GM18873 (cell line): ENCODE results near the gene PKP1.

Experiments used
- ATAC-seq: cut with Tn5 transposase; IDR thresholded peaks from one replicate; pipeline ENCODE4 v1.9.1; 2021; ENCODE audit warnings: mild to moderate bottlenecking, moderate library complexity, moderate number of reproducible peaks; ENCODE audit not compliant: unreplicated experiment, low FRiP score

PKP1 gene

DNA sequence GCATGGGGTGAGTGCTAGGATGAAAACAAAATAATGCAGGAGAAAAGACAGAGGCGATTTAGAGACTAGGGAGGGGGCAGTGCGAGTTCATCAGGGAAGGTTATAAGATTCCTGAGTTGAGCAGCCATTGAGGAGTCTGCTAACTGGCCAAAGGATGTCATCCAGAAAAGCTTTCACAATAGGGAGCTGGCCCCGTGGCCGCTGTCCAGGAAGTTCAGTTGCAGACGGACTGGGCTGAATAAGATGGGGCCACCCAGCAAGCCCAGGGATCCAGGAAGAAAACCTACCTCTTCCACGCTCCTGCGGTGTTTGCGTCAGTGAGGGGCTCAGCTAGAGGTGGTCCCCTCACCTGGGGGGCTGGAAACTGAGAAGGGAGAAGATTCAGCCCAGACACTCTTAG, 4.0 kb upstream of the PKP1 start:
- ATAC-seq = no peak

GRCh38 chr1:201280884-201281283, 2.4 kb upstream of the PKP1 start:
- ATAC-seq = no peak

DNA sequence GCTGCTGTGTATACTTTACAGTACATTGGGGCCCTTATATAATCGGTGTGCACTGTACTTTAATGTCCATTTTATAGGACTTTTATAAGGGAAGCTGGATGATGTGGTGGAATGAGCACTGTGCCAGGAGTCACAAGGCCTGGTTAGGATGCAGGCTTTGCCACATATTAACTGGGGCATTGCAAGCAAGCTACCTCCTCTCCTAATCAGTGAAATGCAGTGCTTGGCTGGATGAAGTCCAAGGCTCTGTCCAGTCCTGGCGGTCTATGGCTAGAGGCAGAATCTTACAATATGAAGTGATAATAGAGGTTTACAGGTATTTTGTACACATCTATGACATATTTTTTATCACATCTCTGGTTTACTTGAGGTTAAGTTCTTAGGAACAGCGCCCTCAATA, 1.7 kb upstream of the PKP1 start:
- ATAC-seq = no peak

DNA sequence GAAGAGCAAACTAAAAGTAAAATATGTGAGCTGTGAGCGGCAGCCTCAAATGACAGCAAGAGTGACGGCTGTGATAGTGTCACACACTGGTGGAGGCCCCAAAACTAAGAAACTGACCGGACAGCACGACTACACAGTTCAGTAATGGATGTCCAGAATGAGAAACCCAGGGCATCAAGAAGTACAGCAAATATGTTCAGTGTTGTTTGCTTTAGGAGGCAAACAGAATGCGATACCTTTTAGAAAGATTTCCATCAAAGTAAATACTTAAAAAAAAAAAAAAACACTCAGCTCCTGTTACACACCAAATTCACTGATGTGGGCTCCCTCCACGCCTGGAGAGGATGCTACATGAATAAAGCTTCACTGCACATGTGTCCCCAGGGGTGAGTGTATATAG, 1.1 kb upstream of the PKP1 start:
- ATAC-seq = no peak

DNA sequence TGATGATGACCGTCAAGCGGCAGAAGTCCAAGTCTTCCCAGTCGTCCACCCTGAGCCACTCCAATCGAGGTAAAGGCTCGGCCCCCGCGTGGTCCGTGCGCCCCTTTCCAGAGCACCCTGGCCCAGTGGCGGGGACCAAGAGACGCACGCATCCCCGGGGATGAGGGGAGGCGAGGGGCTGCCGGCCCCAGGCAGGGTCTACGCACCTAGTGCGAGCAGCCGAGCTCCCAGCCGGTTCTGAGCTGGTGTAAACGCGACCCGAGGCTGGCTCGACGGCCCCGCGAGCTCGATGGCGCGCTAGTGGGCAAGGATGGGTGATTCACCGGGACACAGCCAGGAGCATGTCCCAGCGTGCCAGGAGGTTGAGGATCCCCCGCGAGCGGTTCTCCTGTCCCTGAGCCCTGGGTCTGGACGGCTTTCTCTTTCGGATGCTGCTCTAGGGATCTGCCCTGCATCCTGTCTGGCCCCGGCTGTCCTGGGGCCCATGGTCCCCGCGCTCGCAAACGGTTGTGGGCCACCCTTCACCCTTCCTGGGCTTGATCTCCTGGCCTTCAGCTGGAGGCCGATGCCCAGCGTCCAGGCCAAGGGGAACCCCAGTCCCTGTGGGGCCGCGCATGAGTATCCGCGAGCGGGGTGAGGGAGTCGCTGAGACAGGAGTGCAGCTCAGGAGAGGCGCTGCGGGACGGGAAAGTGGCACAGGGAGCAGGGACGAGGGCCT, 689 bp downstream of the PKP1 start:
- no peak for ATAC-seq

DNA sequence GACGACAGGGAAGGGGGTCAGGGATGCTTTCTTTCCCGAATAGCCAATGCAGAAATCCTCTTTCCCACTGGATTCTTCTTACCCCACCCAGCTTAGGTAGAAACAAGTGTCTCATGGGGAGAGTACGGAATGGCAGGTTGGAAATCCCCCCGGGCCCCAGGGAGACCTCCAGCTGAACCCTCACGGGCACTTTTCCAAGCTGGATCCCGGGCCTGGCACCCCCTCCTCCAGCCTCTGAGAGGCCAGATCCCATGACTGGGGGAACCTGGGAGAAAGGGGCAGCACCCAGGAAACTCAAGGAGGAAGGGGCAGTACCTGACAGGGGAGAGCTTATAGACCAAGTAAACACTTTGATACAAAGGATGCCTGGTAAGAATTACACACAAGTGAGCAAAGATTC, 1.3 kb downstream of the PKP1 start:
- no peak for ATAC-seq

DNA sequence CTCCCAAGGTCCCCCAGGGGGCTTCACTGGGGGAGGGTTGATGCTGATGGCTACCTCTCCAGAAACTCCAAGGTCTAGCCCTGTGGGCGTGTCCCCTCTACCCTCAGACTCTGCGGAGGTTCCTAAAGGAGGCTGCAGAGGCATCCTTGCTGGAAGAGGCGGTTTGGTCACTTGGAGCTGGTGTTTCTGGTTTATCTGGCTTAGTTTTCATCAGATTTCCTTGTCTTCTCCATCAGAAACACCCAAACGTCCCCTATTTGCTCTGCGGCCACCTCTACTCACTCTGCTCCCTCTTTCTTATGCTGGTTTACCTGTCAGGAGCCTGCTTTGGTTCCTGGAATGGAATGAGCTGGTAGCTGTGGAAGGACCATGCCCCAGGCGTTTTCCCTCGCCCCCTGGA, 2.5 kb downstream of the PKP1 start:
- no peak for ATAC-seq

- ATAC-seq = no peak
Measured at GRCh38 chr1:201286445-201286844, 3.1 kb downstream of the PKP1 start.

- ATAC-seq = no peak
Measured at GRCh38 chr1:201288007-201288406, 4.7 kb downstream of the PKP1 start.

DNA sequence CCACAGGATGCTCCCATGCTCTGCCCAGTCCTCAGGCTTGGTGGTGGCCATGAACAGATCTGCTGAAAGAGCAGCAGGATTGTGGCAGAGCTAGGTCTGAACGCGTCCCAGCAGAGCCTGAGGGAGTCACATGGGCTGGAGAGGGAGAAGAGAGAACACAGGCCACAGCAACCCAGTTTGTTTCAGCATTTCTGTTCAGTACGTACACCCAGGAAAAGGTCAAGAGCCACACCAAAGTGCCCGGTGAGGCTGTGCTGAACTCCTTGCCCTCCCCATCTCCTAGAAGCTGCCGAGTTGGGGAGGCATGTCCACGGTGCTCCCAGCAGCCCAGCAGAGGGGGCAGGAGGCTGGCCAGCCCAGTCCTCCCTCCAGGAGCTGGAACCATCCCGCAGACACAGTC, 5.5 kb downstream of the PKP1 start:
- ATAC-seq = no peak

DNA sequence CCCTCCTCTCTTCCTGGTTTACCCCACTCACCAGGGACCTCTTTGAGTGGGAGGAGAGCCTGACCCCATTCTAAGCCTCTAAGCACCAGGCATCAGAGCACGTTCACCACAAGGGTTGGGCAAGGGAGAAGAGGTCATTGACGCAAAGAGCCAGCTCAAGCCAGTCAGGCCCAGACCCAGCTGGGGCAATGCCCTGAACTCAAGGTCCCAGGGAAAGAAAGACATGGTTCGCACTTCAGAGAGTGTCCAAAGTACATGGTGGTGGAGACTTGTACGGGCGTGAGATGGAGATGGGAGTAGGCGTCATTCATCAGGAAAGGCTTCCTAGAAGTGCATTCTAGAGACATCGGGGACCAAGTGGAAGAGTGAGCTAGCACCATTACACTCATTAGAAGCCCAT, 7.2 kb downstream of the PKP1 start:
- ATAC-seq = no peak

- ATAC-seq = no peak
Measured at GRCh38 chr1:201291916-201292315, 8.6 kb downstream of the PKP1 start.

GRCh38 chr1:201294876-201295275, 11.6 kb downstream of the PKP1 start:
- no peak for ATAC-seq

DNA sequence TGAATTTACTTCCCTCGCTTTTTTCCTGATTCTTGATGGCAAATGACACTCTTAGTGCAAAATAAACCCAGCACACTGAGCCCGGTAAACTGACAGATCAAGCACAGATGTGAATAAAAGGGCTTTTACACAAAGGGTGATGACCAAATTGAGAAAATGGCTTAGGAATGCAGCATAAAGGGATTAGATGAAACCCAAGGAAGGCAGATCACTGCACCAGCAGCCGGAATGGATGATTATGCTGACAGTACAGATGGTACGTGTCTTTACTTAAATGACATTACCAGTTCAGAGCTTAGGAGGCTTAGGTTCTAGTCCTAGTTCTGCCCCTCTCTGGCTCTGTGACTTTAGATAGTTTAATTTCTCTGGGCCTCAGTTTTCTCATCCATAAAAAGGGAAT, 12.0 kb downstream of the PKP1 start:
- no peak for ATAC-seq

GRCh38 chr1:201295861-201296260, 12.6 kb downstream of the PKP1 start:
- no peak for ATAC-seq

DNA sequence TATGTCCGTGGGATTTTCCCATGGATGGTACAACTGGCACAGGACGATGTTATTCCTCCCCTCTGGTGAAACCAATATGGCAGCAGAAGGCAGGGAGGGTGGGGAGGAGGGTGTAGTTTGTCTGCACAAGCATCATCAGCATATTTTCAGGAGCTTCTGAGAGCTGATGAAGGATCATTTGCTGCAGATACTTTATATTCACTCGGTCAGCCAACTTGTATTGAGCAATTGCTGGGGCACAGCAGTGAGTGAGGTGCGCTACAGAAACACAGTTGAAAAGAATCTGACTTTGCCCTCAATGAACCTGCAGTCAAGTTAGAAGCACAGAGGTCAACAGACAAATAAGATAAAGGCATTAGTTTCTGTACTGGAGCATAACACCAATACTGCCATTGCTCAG, 13.0 kb downstream of the PKP1 start:
- ATAC-seq = no peak

DNA sequence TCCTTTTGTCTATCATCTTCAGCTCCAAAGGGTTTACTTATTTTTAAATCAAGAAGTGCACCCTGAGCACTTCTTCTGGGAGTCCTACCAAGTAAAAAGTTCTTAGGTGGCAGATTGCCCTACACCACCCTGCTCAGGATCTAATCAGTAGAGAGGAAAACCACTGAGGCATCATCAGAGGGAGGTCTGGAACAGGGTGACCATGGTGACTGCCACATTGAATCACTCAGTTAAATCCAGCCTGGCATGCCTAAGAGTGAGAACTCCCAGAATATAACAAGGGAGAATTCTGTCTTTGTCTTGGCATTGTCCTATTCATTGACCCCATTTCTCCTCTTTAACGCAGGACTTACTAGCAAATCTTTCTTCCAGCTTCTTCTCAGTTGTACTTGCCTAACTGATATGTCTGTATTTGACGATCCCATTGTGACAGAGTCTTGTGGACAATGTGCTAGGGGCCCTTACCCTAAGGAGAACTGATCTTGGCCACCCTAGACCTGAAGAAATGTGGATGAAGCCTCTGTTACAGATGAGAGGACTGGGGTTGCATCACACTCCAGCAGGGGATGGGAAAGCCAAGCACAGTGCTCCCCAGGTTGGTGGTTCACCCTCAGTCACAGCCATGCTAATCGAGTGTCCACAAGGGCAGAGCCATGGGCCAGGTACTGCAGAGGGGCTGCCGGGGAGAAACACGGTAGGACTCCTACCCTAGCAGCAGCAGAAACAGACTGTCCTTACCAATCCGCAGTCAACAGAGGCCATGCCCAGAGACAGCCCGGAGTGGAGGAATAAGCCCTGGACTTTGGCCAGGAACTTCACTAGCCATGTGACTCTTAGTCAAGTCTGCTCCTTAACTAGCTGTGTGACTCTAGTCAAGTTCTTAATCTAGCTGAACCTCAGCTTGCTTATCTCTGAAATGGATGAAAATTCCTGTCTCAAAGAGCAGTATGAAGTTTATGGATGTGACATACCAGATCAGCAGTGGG, 15.4 kb downstream of the PKP1 start:
- no peak for ATAC-seq

DNA sequence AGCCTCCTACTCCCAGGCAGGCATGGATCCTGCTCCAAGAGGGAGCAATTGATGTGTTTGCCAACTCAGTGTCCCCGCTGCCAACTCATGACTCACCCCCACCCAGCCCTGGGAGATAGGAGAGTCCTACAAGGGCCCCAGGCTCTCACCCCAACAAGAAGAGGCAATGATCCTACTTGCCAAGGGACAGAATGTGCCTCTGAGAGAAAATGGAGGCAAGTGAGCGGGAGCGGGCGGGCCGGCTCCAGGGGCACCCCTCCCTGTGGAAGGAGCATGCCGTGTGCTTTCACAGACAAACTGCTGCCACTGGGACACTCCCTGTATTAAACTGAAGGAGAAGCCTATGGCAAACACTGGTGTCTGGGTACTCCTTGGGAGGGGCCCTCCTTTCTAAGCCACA, 16.7 kb downstream of the PKP1 start:
- no peak for ATAC-seq

DNA sequence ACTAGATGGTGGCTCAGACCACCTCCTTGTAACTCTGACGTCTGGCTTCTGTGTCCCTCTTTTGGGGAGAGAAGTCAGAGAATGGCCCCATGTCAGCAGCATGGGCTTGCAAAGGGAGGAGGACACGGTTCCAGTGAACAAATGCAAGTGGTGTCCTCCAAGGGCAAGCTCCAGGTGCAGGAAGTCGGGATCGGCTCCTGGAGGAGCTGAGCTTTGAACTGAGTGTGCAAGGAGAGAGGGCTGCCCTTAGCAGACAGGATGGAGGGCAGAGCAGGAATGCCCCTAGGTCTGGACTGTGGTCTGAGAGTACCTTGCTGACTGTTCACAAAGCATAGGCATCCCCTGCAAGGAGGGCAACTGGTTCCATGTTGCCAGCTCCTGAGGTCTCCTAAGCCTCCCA, 17.3 kb downstream of the PKP1 start:
- ATAC-seq = no peak

GRCh38 chr1:201302163-201303152, 19.2 kb downstream of the PKP1 start:
- no peak for ATAC-seq

DNA sequence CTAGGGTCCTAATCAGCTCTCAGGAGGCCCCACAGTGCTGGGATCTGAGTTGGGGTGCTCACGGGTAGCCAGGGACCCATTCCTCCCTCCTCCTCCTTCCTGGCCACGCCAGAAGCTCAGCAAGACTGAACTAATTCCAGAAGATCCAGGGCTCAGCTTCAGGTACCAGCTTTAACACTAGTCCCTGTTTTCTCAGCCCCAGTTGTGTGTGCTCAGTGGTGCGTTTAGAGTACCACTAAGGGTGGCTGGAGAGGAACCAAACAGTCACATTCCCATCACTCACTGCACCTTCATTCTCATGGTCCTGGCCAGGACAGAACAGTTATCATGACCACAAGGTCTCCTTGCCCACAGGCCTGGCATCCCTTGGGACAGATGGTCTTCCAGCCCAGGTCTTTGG, 20.8 kb downstream of the PKP1 start:
- ATAC-seq = no peak
